ENCODE results near the gene MFAP3L. TPM values are rescaled to one million over a fixed set of nuclear protein-coding genes. Genes with fewer than 3 reads are reported as not detected.
"Not testable (repeated sequence)": the region's sequence is repeated elsewhere in the genome, so short reads cannot be mapped to it uniquely, and the experiment has no call there.

MFAP3L gene
- total RNA-seq, 2 experiments from 2014 or later, result 0.70 to 1.2 TPM

DNA sequence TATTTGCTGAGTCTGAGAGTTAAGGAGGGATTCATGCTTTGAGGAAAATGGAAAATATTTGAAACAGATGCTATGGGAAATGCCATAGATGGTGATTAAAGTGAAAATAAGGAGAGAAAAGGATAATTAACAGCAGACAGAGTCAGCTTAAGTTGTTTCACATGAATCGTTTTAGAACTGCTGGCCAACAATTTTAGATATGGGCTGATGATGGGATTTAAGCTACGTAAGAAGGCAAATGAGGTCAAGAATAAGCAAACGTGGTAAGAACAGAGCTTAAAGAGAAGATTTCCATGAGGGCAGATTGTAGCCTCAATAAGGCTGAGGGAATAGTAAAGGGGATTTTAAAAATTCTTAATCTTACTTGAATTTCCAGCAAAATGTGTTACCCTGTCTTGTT, 77.9 kb downstream of the MFAP3L start:
- intact Hi-C loops (cut with micrococcal nuclease), result no loop called here
- CTCF ChIA-PET, result no interaction called here
- Mint-ChIP-seq H3K4me3 (no peak overlapping the region), H3K27ac (no peak overlapping the region), H3K27me3 (peaks cover 7% of the 10 kb centered on the region), H3K36me3 (no peaks in the 10 kb centered on the region), H3K9me3 (no peaks in the 10 kb centered on the region), H3K4me1 (ENCODE audit: low read depth) (no peaks in the 10 kb centered on the region)
- POLR2A ChIA-PET, result no interaction called here
- no peak for DNase-seq

DNA sequence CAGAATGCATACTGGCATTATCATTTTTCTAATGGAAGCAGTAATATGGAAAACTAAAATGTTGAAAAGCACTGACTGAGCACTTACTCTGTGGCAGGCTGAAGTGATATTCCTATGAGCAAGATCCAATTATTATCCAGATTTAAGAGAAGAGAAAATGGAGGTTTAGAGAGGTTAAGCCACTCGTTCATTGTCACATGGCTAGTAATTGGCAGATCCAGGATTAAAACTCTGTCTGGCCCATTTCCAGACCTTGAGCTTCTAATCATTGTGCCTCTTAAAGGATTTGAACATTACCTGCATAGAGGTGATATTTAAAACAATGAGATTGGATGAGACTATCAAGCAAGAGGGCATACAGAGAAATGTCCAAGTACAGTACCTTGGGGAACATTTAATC, 80.6 kb downstream of the MFAP3L start:
- H3K9me3 Mint-ChIP-seq, result no peaks in the 10 kb centered on the region
- CTCF ChIA-PET, result no interaction called here
- POLR2A ChIA-PET, result no interaction called here
- H3K27me3 Mint-ChIP-seq, result peaks cover 2% of the 10 kb centered on the region
- H3K27ac Mint-ChIP-seq, result no peak overlapping the region
- DNase-seq, result no peak
- intact Hi-C loops (cut with micrococcal nuclease), result no loop called here
- H3K4me1 Mint-ChIP-seq (ENCODE audit: low read depth), result no peaks in the 10 kb centered on the region
- no peak overlapping the region for H3K4me3 Mint-ChIP-seq
- no peaks in the 10 kb centered on the region for H3K36me3 Mint-ChIP-seq

DNA sequence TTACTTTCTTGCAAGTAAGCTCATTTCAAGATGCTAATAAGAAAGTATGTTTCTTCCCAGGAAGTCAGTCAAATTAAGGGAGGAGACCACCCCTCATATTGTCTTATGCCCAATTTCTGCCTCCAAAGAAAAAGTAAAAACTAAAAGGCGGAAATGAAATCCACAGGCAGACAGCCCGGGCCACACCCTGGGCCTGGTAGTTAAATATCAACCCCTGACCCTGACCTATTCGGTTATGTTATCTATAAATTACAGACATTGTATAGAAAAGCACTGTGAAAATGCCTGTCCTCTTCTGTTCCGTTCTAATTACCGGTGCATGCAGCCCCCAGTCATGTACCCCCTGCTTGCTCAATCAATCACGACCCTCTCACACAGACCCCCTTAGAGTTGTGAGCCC, 82.6 kb downstream of the MFAP3L start:
- intact Hi-C loops (cut with micrococcal nuclease); H3K27ac Mint-ChIP-seq; CTCF ChIA-PET; H3K36me3 Mint-ChIP-seq; H3K9me3 Mint-ChIP-seq; POLR2A ChIA-PET; H3K4me1 Mint-ChIP-seq (ENCODE audit: low read depth); DNase-seq; H3K4me3 Mint-ChIP-seq; H3K27me3 Mint-ChIP-seq: not testable (repeated sequence)

DNA sequence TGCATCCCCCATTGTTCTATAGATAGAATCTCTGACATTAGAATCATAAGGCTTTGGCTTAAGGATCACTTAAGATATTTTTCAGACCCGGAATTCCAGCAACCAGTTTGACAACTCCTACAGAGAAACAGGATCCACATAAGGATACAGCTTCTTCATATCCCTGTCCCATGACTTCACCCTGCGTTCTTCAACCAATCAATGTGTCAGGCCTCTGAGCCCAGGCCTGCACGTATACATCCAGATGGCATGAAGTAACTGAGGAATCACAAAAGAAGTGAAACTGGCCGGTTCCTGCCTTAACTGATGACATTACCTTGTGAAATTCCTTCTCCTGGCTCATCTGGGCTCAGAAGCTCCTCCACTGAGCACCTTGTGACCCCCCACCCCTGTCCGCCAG, 85.1 kb downstream of the MFAP3L start:
- no peak for DNase-seq
- POLR2A ChIA-PET, result no interaction called here
- H3K9me3 Mint-ChIP-seq, result no peaks in the 10 kb centered on the region
- H3K36me3 Mint-ChIP-seq, result no peaks in the 10 kb centered on the region
- H3K4me1 Mint-ChIP-seq (ENCODE audit: low read depth), result no peaks in the 10 kb centered on the region
- H3K27ac Mint-ChIP-seq, result no peak overlapping the region
- CTCF ChIA-PET, result no interaction called here
- intact Hi-C loops (cut with micrococcal nuclease), result no loop called here
- no peaks in the 10 kb centered on the region for H3K27me3 Mint-ChIP-seq
- H3K4me3 Mint-ChIP-seq, result no peak overlapping the region

DNA sequence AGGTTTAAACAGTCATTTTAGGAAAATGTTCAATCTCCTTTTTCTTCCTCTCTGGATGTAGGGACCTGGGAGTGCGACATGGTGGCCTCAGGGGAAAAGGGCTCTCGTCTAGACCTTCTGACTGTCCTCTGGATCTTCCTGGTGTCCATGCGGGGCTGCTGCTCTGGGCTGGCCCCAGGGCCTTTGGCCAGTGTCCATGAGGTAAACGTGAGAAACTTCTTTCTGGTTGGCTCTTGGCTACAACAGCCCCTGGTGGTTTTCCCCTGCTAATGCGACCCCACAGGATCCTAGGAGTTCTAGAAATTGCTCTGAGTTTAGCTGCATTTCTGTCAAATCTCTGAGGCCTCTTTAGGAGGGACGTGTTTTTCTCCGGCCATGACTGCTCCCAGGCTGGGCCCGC, 85.7 kb downstream of the MFAP3L start:
- Mint-ChIP-seq H3K27me3 (no peaks in the 10 kb centered on the region), H3K4me3 (no peak overlapping the region), H3K9me3 (no peaks in the 10 kb centered on the region), H3K4me1 (ENCODE audit: low read depth) (no peaks in the 10 kb centered on the region), H3K27ac (no peak overlapping the region), H3K36me3 (no peaks in the 10 kb centered on the region)
- CTCF ChIA-PET, result no interaction called here
- POLR2A ChIA-PET, result no interaction called here
- intact Hi-C loops (cut with micrococcal nuclease), result no loop called here
- DNase-seq, result no peak

Other genes starting within 250 kb of the MFAP3L start
- not detected for gene AADAT, start 63.6 kb upstream of the MFAP3L start, total RNA-seq

Data from activated CD4-positive, alpha-beta memory T cell treated with anti-CD3 and anti-CD28 coated beads for 36 hours (primary cell).